Prostate gland (tissue), 2 donors: Measurements from ENCODE around the gene GPHA2.

Experiments used
- POLR2A ChIP-seq: fragments of 450-650 bp; IDR thresholded peaks from one replicate; pipeline ENCODE4 v1.6.1; 2016; ENCODE audit warnings: antibody characterized with exemption, mild to moderate bottlenecking
- POLR2AphosphoS5 ChIP-seq: sonication (generic); formaldehyde crosslinking; IDR thresholded peaks from one replicate; pipeline ENCODE4 v1.6.1; 2017; ENCODE audit warnings: antibody characterized with exemption
- TF ChIP-seq, protein P1 (sequence below), 4 experiments: fragments of 200-600 bp in 2 of 4; fragments of 450-650 bp in 2 of 4; sonication (generic) in 2 of 4; IDR thresholded peaks; 1 replicate in 3 of 4; 2 replicates in 1 of 4; pipeline ENCODE4 v1.5.1; 2016 to 2019; ENCODE audit warnings: antibody characterized with exemption in 4 of 4, mild to moderate bottlenecking in 2 of 4, moderate library complexity in 2 of 4

DNA sequence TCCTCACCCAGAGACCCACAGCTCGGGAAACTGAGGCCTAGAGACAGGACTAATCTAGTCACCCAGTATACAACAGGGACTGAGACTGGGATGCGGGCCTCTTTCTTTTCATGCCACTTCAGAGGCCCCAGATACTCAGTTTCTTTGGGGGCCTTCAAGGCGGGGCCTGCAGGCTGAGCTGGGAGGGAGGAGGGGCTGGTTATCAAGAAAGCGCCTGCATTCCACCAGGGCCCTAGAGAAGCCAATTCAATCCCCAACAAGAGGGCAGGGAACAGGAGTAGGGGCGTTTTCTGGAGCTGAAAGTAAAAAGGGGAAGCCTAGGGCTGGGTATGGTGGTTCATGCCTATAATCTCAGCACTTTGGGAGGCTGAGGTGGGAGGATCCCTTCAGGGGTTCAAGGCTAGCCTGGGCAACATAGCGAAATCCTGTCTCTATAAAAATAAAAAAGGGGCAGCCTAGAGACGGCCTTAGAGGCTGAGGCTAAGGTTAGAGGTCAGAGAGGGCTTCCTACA, 20.3 kb downstream of the GPHA2 start:
- TF ChIP-seq, protein P1, sequence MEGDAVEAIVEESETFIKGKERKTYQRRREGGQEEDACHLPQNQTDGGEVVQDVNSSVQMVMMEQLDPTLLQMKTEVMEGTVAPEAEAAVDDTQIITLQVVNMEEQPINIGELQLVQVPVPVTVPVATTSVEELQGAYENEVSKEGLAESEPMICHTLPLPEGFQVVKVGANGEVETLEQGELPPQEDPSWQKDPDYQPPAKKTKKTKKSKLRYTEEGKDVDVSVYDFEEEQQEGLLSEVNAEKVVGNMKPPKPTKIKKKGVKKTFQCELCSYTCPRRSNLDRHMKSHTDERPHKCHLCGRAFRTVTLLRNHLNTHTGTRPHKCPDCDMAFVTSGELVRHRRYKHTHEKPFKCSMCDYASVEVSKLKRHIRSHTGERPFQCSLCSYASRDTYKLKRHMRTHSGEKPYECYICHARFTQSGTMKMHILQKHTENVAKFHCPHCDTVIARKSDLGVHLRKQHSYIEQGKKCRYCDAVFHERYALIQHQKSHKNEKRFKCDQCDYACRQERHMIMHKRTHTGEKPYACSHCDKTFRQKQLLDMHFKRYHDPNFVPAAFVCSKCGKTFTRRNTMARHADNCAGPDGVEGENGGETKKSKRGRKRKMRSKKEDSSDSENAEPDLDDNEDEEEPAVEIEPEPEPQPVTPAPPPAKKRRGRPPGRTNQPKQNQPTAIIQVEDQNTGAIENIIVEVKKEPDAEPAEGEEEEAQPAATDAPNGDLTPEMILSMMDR (IDR thresholded peaks at IDR 0.05) = no peak
- TF ChIP-seq POLR2AphosphoS5 (no peak), POLR2A (no peak)
